Renal pelvis (tissue), 4 donors: Measurements from ENCODE around the gene NKIRAS2. TPM values are rescaled to one million over a fixed set of nuclear protein-coding genes. Genes with fewer than 3 reads are reported as not detected.
"Not testable (repeated sequence)": the region's sequence is repeated elsewhere in the genome, so short reads cannot be mapped to it uniquely, and the experiment has no call there.

Experiments
- DNase-seq: peaks from one replicate; pipeline ENCODE4 v3.0.0-alpha.2; 2013
- polyA plus RNA-seq, 3 donors: library from polyadenylated mRNA; unstranded; fragments of 120-200 nt; gene quantifications; one replicate each; pipeline ENCODE4 v1.2.1, GENCODE V29; 2013; ENCODE audit not compliant: insufficient read length in 3 of 3

NKIRAS2 gene
- polyA plus RNA-seq, 3 donors, result 54.6 to 58.4 (median 57.2) TPM

DNA sequence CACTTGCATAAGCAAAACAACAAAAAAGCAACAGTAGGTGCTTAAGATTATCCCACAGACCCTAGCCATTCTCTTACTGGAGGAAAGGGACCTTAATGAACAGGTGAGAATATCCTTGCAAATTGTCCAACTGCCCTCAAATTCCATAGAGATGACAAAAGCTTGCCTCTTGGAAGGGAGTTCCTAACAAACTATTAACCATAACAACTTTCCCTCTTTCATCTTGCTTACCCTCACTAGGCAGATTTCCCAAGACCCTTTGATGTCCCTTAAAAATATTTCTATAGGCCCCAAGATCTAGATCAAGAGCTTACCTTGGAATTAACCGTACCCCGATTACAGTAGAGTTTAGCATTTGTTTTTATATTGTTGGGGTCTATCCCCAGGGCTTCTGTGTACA, 31.5 kb upstream of the NKIRAS2 start:
- no peak for DNase-seq

DNA sequence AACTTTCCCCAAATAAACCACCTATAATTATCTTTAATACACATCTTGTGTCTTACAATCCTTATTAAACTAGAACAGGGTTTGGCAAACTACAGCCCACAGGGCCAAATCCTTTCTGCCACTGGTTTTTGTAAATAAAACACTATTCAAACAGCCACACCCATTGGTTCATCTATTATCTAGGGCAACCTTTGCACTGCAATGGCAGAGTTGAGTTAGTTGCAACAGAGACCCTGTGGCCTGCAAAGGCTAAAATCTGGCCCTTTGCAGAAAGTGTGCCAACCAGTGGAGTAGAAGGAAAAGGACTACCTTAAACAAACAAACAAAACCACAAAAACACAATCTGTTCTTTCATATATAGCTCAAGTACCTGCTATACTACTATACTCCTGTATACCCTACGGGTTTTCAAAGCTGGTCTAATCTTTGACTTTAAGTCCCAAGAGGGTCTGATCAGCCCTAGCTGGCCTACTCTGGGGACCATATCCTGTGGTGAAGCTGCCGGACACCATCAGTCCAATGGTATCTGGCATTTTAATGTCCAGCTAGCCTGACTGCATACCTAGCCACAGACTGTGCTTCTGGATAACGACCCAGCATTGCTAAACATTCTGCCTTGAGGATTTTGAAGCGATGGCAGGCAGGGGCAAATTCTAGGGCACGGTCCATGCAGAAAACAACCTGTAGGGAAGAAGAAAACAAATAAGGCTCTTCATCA, 30.0 kb upstream of the NKIRAS2 start:
- DNase-seq, result no peak

DNA sequence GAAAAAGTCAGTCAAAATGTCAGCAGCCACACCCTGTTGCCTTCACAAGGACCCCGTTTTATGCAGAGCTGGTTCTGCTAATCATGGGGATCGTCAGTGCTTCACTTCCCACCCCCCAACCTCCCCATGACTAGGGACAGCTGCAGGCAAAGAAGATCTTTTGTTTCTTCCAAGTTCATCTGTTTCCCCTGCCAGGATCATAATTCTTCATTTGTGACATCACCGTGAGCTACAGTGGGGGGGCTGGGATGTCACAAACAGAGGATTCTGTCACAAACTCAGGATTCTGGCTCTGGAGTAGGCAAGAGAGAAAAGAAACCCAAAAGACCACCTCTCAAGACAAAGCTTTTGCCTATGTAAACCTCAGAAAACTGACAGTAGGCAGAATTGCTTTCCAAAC, 27.3 kb upstream of the NKIRAS2 start:
- DNase-seq, result no peak

DNA sequence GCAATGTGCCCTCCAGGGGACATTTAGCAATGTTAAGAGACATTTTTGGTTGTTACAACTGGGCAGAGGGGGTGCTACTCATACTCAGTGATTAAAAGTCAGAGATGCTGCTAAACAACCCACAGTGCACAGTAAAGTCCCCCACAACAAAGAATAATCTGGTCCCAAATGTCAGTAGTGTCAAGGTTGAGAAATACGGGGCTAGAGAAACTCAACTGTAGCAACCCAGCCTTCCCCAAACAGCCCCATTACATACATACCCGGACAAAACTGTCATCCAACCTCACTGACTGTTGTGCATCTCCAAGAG, 23.1 kb upstream of the NKIRAS2 start:
- no peak for DNase-seq

DNA sequence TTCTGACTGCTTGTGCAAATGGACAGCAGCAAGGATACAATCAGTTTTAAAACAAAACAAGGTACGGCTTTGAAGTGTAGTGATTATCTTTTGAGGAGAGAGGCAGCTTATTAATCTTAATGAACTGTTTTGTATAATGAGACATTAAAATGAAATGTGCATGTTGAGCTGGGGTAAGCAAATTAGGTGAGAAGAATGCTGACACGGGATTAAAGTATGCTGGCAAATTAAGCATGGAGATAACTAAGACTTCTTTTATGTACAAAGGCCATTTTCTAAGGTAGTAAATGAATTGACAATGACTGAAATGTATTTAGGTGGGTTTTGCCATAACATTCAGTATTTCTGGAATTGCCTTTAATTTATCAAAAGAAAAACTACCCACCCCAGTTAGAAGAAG, 21.4 kb upstream of the NKIRAS2 start:
- DNase-seq, result no peak

DNA sequence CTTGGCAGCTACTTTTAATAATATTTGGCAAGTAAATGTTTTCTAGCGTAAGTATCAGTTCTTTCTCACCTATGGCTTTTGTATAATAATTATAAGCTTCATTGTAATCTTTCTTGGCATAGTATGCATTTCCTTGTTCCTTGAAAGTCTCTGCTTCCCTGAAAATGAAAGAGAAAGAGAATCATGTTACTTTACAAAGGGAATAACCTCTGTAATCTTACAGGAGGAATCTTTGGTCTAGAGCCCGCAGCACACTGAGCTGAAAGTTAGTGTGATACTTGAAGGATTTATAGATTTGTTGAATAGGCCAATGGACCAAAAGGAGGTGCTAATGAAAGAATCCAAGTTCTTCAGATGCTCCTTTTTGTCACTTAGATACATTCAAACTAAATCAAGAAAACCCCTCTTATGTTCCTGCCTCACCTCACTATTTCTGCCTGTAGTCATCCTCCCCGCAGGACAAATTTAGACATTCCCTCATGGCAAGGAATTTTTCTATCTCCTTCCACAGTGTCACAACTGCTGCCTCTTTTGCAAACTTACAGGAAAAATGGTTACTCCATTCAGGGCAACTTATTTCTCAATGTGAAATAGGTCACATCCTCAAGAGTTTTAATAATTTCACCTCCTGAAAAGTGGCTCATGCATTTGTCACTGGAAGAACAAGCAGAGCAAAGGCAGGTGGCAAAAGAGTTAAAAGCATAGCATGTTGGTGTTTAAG, 19.3 kb upstream of the NKIRAS2 start:
- no peak for DNase-seq

DNA sequence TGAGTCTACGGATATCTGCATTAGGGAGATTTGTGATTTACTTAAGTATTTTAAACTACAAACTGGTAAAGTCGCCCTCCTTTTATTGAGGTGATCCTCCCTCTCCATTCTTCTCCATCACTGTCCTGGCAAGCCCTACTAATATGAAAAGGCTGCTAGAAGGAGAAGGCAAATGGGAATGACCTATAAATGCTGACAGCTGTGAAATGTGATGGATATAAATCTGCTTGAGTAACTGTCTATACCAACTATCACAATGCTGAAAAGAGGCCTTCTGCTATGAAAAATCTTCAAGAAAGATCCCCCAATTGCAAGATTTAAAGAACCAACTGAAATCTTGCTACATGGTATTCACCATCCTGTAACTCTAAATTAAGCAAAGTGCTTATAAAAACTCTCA, 18.2 kb upstream of the NKIRAS2 start:
- DNase-seq, result no peak

DNA sequence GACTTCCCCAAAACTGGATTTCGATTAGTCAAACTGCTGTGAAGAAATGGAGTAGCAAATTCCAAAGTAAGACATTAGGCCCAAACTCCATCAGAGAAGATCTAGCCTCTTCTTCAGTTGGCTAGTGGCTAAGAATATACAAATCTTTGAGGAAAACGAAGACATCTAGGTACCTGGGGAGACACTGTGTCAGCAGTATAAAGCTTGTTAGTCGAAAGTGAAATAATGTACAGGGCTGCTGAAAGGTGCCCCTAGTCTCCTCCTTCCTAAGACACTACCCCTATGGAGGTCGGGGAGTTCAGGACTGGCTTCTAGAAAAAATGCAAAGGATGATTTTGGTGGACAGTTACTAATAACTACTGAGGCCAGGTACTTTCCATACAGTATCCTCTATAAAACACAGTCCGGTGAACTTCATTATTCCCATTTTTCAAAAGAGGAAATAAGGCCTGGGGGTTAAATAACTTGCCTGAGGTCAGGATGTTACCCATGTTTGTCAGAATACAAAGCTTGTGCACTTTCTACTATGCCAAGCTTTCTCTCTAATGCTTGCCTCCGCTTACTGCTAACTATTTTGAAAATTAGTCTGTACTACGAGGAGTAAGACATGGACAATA, 17.6 kb upstream of the NKIRAS2 start:
- DNase-seq, result no peak

DNA sequence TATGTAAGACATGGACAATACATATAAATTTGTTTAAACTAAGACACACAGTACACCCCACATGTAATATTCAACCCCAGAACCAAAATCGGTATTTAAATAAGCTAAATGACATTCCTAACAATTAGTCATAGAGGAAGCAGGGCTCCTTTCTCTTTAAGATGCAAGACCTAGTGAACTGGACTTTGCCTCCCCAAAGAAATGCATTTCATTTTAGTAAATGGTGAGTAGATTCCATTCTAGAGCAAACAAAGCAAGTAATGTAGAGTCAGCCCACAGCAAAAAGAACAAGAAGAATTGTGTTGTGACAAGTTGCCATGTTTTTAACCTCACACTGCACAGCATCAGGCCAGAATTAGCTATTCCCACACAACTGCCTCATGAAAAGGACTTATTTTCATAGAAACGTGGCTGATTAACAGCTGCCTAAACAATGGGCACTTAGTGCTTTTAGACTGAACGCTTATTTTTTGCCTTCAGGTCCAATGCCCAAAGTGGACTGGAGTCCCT, 17.0 kb upstream of the NKIRAS2 start:
- DNase-seq, result no peak

DNA sequence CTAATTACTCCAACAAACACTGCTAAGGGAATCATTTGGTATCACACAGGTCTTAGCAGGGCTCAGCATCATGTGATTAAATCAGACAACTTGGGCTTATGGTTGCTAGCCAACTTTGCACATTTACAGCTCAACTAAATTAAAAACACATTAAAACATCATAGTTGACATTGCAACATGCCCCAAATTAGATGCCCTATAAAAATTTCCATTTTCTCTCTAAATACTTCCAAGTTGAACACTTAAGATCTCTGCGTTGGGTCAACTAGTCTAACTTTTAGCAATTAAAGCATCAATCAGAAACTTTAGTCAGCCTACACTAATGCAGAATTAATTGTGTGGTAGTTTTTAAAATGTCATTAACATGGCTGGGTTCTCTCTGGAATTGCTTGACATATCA, 14.7 kb upstream of the NKIRAS2 start:
- no peak for DNase-seq

DNA sequence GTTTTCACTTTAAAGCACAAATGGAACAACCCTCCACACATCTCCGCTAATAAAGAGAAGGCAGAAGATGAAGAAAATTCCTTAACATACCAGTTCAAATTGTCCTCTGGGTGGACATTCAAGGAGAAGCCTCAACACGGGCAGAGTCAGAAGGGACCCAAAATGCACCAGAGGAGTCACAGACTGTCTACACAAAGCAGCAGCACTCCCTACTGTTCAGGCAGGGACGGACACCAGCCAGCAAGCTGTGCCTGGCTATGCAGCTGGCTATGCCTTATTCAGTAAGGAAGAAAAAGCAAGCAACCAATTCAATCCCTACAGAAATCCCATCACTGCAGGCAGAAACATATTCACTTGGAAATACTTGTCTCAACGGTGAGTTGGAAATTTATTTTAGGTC, 10.7 kb upstream of the NKIRAS2 start:
- no peak for DNase-seq

DNA sequence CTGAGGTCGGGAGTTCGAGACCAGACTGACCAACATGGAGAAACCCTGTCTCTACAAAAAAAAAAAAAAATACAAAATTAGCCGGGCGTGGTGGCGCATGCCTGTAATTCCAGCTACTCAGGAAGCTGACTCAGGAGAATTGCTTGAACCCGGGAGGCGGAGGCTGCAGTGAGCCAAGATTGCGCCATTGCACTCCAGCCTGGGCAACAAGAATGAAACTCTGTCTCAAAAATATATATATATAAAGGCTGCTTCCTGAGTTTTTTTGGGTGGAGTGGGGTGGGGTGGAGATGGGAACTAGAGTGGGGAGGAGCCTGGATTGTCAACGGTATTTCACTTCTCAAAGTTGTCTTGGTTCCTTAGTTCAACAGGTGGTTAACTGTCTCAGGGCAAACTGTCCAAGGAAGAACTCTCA, 9.6 kb upstream of the NKIRAS2 start:
- not testable (repeated sequence) for DNase-seq

DNA sequence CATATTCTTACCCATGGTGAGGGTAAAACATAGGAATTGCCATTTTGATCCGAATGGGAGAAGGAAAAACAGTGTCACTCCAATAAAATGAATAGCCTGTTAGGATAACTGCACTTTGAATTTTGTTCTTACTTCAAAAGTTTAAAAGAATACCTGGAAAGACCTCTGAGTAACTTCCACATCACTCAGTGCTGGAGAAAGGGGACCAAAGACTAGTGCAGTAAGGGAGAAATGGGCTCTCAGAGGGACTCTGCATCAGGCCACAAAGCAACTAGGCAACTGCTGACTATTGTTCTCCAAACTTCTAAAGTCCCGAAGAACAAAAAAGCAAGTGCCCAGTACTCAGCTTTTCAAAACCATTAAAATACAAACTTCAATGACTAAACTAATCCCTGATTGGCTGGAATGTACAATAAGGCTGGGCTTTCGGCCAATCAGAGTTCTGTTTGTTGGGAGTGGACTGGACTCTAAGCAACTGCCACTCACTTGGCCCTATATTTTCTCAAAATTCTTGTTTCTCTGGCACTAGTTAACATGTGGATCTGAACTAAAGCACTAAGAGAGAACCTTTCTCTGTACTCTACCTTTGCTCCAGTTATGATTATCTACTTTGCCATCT, 8.9 kb upstream of the NKIRAS2 start:
- DNase-seq, result no peak

DNA sequence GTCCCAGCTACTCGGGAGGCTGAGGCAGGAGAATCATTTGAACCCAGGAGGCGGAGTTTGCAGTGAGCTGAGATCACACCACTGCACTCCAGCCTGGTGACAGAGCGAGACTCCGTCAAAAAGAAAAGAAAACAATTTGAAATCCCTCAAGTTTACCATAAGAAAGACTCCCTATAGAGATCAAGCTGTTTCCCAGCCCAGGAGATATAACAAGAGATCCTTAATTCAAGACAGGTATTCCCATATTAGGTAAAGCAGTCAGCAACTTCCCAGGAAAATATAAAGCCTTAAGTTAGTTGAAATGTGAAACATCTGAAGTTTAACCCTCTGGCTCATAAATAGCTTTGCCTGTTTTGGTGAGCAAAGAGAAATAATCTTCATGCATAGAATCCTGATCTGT, 7.5 kb upstream of the NKIRAS2 start:
- DNase-seq, result not testable (repeated sequence)

DNA sequence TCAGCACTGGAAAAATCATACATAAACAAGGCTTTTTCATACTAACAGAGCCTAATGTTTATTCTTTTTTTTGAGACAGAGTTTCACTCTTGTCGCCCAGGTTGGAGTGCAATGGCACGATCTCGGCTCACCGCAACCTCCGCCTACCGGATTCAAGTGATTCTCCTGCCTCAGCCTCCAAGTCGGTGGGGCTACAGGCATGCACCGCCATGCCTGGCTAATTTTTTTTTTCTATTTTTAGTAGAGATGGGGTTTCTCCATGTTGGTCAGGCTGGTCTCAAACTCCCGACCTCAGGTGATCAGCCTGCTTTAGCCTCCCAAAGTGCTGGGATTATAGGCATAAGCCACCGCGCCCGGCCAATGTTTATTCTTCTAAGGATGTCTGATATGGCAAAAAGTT, 6.2 kb upstream of the NKIRAS2 start:
- not testable (repeated sequence) for DNase-seq

DNA sequence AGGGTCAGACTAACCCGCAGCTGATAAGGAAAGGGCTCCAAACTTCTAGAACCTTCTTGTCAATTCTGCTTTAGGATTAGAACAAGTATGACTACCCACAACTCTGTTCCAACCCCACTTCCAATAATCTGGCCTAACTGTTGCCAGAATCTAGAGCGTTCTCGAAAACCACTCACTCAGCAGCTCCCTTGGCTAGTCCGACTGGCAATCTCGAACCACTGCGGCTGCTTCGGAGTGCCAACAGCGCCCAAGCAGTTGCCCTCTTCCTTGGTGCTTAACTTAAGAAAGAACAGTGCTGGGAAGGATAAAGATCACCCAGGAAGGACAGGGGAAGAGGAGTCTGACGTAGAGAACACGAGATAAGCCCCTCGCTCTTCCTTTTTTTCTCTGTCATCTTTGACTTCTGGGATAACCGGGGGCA, 3.5 kb upstream of the NKIRAS2 start:
- DNase-seq, result no peak

DNA sequence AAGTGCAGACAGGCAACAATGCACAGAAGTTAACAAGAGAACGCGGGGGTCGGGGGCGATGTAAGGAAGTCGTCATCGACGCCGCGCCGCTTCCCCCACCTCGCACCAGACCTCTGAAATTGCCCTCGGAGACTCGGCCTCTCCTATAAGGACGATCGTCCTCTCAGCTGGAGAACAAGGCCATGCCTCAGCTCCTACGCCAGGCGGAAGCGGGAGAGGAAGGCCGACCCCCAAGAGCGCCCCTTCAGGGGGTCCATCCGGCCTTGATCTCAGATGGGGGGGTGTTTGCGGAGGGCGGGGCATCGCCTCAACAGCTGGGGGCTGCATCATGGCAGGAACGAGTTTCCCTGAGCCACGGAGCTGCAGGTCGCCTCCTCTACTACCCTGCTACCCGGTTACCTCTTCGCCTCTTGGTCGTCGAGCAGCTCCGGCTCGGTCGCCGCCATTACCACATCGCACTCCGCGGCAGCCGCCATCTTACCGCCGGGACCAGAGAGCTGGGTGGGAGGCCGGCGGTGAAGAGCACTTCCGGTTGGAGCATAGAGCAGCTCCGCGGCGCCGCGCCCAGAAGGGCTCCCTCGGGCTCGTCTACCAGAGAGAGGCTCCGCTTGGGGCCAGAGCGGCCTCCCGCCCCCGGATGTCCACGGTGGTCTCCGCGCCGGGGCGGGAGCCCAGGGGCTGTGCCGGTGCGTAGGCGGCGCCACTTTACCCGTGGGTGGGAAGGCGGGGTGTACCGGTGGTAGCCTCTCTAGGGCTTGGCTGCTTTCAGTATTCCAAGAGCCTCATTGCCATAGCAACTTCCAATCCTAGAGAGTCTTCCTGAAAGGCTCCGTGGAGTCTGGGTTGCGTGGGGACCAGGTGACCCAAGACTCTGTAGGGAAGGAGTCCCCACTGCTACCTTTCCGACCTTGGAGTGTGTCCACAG, 2.7 kb upstream of the NKIRAS2 start, which contains the start of gene DNAJC7:
Gene DNAJC7, minus strand, starts transcription at position 499 of the 925 bp plus-strand sequence. Its CDS starts 23 bp downstream, at position 476.
- DNase-seq, result peak; percentile 94

DNA sequence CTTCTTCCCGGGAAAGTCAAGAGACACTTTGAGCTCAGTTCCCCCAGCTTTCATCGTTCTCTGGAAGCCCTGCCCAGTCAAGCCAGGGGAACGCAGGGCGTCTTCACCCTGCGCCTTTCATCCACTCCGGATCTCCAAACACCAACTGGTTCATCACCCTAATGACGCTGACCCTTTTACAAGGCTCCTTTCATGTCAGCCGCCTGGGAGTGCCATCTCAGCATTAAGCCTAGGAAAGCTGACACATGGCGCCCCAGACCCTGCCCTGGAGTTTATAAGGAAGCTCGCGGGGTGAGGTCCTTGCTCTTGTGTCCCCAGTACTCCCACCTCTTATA, 2.1 kb upstream of the NKIRAS2 start:
- no peak for DNase-seq

DNA sequence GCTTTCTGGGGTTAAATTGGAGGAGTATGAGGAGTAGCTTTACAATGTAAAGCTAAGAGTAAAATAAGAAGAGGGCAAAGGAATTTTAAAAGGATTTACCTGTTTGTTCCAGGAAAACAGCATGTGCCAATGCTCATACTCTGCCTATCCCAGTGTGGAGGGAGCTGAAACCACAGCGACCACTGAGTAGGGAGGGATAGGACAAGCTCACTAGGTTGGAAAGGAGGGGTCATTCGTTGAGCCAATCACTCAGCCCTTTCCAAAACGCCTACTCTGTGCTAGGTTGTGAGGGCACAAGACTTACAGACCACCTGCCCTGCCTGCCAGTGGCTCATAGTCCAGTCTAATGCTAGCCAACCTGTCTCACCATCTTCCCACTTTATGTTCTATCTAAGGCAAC, 1.6 kb upstream of the NKIRAS2 start:
- DNase-seq, result no peak

DNA sequence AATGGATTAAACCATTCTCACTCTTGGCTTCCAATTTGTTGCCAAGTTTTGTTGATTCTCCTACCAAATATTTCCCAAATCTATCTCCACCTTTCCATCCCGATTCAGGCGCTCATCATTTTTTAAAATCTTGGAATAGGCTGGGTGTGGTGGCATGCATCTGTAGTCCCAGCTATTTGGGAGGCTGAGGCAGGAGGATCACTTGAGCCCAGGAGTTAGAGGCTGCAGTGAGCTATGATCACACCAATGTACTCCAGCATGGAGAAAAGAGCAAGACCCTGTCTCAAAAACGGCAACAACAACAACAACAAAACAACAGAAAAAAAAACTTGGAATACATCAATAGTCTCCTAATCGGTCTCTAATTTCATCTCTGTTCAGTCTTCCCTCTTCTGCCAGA, 902 bp upstream of the NKIRAS2 start:
- DNase-seq, result no peak

DNA sequence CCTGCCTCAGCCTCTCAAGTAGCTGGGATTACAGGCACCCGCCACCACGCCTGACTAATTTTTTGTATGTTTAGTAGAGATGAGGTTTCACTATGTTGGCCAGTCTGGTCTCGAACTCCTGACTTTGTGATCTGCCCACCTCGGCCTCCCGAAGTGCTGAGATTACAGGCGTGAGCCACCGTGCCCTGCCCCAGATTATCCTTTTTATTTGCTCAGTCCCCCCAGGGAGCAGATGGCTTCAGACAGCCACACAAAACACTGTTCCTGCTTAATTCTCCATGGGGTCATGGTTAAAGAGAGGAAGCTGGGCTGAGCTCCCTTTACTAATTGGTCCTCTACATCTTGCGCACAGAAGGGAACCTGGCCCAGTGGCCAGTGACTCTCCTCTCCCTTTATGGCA, 955 bp downstream of the NKIRAS2 start:
- not testable (repeated sequence) for DNase-seq
